Activated CD8-positive, alpha-beta memory T cell treated with anti-CD3 and anti-CD28 coated beads for 48 hours (primary cell): ENCODE data around the gene CAD.

ENCODE experiments used
- DNase-seq, 3 experiments: peaks; one replicate each; pipeline ENCODE4 v3.0.0-alpha.2; 2020; ENCODE audit warnings: low read depth in 2 of 3, low spot score in 2 of 3

Gene CAD

DNA sequence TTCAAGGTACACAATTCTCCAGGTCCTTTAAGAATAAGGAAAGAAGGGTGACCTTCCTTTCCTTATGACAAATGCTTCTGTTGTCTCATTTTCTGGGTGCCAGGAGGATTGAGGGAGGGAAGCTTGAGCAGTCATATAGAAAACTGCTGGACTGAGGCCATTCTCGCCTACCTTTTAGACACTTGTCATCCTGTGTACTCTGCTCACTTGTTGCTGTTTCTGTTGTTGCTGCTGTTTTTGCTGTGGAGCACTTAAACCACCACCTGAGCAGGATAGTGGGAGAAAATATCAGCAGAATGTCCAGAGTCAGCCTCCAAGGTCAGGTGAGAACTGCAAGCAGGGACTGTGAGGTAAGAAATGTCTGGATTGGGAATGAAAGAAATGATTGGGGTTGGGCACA is 60.8 kb downstream of the CAD start:
- no peak for DNase-seq

DNA sequence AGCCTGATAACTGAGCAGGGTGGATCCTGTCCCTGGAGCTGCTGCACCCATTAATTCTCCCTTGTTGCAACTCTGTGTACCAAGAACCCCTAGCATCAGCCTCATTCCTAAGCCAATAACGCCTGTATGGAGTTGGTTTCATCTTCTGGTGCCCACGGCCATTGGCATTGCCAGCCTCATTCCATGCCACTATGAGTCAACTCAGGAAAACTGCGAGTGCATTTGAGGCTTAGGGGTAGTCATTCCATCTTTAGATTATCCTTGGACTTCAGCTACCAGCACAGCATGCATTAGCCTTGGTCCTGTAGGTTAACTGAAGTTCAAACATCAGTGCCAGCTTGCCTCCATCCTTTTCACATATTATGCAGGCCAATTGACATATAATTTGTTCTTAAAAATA is 63.7 kb downstream of the CAD start:
- no peak for DNase-seq

DNA sequence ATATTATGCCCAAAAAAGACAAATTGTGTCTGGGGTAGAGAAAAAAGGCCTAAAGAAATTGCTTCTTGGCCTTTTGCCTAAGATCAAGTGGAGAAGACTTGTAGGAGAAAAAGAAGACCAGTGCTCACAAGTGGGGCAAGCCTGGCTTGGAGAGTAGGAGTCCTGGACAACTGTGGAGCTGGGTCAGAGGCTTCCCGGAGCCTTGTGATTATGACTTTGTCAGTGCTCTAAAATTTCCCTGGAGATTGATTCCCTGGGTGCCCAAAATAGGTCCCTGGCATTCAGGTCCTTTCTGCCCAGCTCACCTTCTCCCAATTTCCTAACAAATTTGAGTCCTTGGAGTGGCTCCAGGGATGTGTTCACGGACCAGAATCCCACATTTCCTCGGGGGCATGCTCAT is 64.3 kb downstream of the CAD start:
- no peak for DNase-seq

DNA sequence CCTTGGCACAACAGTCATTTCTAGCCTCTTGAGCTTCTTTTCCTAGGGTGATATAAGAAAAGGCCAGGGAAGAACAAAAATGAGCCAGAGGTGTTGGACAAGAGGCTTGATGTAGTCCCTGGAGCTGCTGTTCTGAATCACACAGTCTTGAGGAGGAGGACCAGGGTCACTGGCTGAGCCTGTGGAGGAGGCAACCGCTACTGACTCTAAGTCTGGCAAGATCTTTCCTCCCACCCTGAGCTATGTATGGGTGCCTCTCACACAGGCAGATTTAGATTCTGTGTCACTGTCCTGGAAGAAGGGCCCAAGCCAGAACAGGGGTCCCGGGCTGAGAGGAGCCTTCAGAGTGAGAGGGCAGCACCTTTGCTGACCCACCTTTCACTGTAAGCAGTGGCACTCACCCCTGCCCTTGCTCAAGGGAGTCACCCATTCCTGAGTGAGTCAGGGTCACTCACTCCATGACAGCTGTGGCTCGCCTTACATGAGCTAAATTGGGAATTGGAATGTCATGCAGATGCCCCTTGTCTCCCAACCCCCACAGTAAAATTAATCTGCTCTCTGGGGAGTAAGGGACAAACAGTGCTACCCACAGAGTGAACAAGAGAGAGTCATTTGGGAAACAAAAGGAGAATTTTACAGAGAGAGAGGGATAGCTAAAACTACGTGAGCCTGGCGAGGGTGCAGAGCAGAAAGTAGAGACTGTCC is 64.8 kb downstream of the CAD start, which contains the start of gene TRIM54:
Gene TRIM54 (plus strand): TSS at position 575 of the 705 bp plus-strand sequence. CDS start 303 bp downstream, outside the sequence.
- no peak for DNase-seq

DNA sequence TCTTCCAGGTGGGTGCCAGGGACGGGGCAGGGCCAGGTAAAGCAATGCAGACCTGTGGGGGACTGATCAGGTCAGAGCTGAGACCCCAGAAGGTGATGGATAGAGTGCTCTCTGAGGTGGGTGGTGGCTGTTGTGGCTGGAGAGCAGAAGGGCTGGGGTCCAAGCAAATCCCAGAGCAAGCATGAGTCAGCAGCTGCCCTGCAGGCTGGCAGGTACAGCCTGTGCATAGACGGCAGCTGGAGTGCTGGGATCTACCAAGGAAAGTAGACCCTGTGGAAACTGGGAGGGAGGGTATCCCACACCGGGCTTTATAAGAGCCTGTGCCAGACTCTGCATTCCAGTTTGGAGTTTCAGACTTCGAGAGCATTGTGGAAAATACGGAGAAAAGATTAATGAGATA is 65.7 kb downstream of the CAD start:
- DNase-seq = no peak

DNA sequence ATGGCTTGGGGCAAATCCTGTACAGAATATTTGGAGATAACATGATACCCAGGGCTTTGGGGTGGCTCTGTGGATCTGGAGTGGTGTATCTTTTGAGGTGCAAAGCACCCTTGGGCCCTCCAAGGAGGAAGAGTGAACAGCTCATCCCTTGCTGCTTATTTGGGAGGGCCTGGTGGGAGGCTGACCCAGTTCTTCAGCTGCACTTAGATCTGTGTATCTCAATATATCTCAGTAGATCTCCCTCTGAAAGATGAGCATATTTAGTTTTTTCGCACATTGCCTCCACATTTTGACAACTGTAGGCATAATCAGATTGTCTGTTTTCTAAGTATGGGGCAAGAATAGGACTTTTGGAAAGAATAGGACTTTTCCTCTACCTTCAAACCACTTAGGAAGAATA is 67.8 kb downstream of the CAD start:
- DNase-seq = no peak

DNA sequence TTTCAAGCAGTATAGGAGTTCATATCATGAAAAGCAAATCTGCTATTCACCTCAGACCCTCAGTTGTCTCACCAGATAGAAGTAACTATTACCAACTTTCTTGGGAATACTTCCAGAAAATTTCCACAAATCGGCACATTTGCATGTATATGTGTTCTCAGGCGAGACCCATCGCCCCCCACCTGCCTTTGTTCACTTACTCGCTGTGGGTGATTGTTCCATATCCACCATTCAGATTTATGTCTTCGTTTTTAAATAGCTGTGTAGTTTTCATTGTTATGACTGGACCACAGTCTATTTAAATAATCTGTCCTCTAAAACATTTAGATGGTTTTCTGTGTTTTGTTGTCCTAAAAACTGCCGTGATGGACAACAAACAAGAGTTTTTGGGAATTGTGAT is 68.3 kb downstream of the CAD start:
- DNase-seq = no peak

DNA sequence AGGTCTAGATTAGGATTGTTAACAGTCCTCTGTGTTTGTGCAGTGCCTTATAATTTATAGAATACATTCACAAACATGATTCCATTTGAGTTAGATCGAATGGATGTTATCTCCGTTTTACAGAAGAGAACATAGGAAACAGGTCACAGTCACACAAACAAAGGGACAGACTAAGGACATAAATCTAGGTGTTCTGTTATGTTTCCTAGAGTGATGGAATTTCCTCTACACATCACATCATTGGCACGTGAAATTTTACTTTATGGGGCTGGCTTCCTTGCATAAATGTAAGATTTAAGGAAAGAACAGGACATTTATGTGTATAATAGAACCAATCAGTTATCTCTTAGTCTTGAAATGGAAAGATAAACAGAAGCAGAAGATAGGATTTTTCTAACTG is 71.4 kb downstream of the CAD start:
- no peak for DNase-seq

DNA sequence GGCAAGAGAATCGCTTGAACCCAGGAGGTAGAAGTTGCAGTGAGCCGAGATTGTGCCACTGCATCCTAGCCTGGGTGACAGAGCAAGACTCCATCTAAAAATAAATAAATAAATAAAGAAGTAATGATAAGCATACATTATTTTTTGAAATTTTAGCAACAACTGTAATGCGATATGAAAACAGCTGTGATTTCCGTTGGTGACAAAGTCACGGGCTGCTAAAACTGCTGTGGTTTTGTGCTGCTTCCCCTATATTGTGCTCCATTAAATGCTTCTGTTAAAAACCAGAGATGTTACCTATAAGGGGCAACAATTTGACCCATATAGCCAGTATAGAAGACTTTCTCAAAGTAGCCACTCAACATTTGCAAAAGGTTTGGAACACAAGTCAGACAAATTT is 73.4 kb downstream of the CAD start:
- DNase-seq = no peak

DNA sequence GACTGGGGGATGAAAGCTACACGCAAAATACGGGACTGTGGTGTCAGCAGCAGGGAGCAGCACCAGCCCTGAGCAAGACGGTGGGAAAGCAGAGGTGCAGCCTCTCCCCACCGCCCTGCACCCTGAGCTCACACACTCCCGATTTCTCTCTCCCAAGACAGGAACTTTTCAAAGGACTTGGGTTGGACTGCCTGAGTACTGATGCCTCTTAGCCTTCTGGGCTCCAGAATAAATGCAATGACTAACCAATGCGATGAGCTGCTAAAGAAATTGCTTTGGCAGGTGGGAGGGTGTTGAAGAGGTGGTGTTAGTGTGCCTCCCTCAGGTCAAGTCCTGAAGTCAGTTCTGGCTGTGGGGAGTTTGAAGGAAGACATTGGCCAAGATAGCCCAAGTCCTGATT is 74.7 kb downstream of the CAD start:
- DNase-seq = no peak
